Esophagus squamous epithelium (tissue), 4 donors: ENCODE measurements around the gene SEMA4F.

ENCODE experiments used
- POLR2A ChIP-seq, 4 donors: fragments of 450-650 bp; IDR thresholded peaks; one replicate each; pipeline ENCODE4 v1.6.1; 2017; ENCODE audit warnings: antibody characterized with exemption in 4 of 4, mild to moderate bottlenecking in 4 of 4, moderate library complexity in 3 of 4
- TF ChIP-seq, protein P1 (sequence below), 6 experiments: fragments of 450-650 bp in 4 of 6; fragments of 200-600 bp in 2 of 6; sonication (generic) in 2 of 6; IDR thresholded peaks; one replicate each; pipeline ENCODE4 v1.5.1; 2016 to 2019; ENCODE audit warnings: antibody characterized with exemption in 6 of 6, mild to moderate bottlenecking in 4 of 6, moderate library complexity in 4 of 6

DNA sequence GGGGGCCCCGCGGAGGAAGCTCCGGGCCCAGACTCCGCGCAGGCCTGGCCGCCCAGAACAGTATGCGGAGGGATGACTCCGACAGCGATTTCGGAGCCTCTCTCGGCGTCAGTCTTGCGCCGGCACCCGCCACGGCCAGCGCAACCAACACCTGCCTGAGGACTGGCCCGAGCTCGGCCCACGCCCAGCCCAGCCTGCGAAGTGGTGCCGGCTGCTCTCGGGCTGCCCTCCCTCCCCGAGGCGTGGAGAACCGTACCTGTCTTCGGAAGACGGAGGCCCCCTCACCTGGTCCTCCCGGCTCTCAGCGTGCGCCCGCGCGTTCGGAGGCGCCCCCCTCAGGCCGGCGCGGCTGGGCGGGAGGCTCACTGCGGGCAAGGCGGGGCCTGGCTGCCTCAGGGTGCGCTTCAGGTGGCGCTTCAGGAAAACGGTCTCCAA lies 6.0 kb upstream of the SEMA4F start, which contains the start of gene M1AP:
- TF ChIP-seq, protein P1, sequence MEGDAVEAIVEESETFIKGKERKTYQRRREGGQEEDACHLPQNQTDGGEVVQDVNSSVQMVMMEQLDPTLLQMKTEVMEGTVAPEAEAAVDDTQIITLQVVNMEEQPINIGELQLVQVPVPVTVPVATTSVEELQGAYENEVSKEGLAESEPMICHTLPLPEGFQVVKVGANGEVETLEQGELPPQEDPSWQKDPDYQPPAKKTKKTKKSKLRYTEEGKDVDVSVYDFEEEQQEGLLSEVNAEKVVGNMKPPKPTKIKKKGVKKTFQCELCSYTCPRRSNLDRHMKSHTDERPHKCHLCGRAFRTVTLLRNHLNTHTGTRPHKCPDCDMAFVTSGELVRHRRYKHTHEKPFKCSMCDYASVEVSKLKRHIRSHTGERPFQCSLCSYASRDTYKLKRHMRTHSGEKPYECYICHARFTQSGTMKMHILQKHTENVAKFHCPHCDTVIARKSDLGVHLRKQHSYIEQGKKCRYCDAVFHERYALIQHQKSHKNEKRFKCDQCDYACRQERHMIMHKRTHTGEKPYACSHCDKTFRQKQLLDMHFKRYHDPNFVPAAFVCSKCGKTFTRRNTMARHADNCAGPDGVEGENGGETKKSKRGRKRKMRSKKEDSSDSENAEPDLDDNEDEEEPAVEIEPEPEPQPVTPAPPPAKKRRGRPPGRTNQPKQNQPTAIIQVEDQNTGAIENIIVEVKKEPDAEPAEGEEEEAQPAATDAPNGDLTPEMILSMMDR (IDR thresholded peaks at IDR 0.05) = no peak
- TF ChIP-seq POLR2A (IDR thresholded peaks at IDR 0.05) = no peak
